ENCODE results near the gene GHDC. TPM values are rescaled to one million over a fixed set of nuclear protein-coding genes. Genes with fewer than 3 reads are reported as not detected.
"Not testable (repeated sequence)": the region's sequence is repeated elsewhere in the genome, so short reads cannot be mapped to it uniquely, and the experiment has no call there.

GHDC gene, protein sequence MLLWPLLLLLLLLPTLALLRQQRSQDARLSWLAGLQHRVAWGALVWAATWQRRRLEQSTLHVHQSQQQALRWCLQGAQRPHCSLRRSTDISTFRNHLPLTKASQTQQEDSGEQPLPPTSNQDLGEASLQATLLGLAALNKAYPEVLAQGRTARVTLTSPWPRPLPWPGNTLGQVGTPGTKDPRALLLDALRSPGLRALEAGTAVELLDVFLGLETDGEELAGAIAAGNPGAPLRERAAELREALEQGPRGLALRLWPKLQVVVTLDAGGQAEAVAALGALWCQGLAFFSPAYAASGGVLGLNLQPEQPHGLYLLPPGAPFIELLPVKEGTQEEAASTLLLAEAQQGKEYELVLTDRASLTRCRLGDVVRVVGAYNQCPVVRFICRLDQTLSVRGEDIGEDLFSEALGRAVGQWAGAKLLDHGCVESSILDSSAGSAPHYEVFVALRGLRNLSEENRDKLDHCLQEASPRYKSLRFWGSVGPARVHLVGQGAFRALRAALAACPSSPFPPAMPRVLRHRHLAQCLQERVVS
- 30.9 TPM for total RNA-seq
- long read RNA-seq, transcript GHDC-207 (10 exons, 2,396 nt): major isoform, 10 of 87 reads
- long read RNA-seq, partial matches to known transcripts: 70 of 87 reads
- long read RNA-seq, other reads (novel, unspliced or antisense): 5 of 87 reads

DNA sequence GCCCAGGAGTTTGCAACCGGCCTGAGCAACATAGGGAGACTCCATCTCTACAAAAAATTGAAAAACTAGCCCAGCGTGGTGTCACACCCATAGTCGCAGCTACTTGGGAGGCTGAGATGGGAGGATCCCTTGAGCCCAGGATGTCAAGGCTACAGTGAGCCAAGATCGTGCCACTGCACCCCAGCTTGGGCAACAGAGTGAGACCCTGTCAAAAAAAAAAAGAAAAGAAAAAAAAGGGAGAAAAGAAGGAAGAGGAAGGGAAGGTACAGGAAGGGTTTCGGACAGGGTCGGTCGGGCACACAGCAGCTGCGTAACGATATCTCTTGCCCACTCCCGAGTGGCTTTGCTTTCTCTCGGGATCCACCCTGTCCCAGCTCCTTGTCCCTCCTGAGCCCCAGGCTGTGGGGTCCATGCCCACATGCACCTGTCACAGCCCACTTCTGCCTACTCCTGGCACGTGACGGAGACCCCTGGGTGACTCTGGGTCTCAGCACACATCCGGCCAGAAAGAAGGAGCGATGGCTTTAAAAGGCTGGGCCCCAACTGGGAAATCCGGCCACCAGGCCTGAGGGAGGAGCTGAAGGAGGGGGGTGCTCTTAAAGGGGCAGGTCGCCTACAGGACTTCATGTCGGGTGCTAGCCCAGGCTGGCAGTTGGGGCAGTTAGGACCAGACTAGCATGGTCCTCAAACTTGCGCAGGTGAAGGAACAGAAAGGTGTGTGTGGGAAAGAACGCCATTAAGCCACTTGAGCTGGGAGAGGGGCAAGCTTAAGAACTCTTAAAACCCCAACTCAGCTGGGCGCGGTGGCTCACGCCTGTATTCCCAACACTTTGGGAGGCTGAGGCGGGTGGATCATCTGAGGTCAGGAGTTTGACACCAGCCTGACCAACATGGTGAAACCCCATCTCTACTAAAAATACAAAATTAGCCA is at the start of gene GHDC:
Gene GHDC (minus strand): TSS at position 526 of the 931 bp plus-strand sequence. CDS start 913 bp downstream, outside the sequence.
- Histone ChIP-seq H3K27ac (peak within 1 kb of the TSS; percentile 96), H3K4me1 (peaks cover 15% of the 10 kb centered on the region), H3K36me3 (no peaks in the 10 kb centered on the region), H3K4me3 (peak within 1 kb of the TSS; percentile 92), H3K9me3 (no peaks in the 10 kb centered on the region), H3K27me3 (no peaks in the 10 kb centered on the region)
- ATAC-seq (peak; percentile 96), DNase-seq (peak; percentile 88)
- intact Hi-C loops (cut with DNase I): no loop called here
- TF ChIP-seq, protein P1, sequence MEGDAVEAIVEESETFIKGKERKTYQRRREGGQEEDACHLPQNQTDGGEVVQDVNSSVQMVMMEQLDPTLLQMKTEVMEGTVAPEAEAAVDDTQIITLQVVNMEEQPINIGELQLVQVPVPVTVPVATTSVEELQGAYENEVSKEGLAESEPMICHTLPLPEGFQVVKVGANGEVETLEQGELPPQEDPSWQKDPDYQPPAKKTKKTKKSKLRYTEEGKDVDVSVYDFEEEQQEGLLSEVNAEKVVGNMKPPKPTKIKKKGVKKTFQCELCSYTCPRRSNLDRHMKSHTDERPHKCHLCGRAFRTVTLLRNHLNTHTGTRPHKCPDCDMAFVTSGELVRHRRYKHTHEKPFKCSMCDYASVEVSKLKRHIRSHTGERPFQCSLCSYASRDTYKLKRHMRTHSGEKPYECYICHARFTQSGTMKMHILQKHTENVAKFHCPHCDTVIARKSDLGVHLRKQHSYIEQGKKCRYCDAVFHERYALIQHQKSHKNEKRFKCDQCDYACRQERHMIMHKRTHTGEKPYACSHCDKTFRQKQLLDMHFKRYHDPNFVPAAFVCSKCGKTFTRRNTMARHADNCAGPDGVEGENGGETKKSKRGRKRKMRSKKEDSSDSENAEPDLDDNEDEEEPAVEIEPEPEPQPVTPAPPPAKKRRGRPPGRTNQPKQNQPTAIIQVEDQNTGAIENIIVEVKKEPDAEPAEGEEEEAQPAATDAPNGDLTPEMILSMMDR (IDR thresholded peaks at IDR 0.05): no peak

DNA sequence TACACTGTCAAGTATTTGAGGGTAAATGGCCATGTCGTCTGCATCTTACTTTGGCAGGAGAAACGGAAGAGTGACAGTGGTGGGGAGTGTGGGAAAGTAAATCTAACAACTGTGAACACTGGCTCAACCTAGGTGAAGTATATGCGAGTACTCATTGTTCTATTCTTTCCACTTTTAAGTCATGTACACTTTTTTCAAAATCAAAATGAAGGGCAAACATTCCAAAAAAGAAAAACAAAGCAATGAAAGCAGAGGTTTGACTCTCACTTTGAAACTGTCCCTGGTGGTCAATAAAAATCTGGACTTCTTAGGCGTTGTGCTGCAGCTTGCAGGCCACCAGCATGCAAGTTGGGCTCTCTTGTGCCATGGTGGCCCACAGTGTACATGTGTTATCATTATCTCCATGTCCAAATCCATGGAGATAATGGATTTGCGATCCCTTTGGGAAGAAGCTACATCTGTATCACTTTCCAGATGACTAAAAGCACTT is 49.2 kb upstream of the GHDC start:
- TF ChIP-seq, protein P1 (IDR thresholded peaks at IDR 0.05): no peak
- Histone ChIP-seq H3K9me3 (no peaks in the 10 kb centered on the region), H3K27ac (no peak overlapping the region), H3K27me3 (no peaks in the 10 kb centered on the region), H3K36me3 (no peaks in the 10 kb centered on the region), H3K4me1 (peaks cover 9% of the 10 kb centered on the region), H3K4me3 (no peak overlapping the region)
- ATAC-seq: no peak
- intact Hi-C loops (cut with DNase I): no loop called here
- no peak for DNase-seq

DNA sequence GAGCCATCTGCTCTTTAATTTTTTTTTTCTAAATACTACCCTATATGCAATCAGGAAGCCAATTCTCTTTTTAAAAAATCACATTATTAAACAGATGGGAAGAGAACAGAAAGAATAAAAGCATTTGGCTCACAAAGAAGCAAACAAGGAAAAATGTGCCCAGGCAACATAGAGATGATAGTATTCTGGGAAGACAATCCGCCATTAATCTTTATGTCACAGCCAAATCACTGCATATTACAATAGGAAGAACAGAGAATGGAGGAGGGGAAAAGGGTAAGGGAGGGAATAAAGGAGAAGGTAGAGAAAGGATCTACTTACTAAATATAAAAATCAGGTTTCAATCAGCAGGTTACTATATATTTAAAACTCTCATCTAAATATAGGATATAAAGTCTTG is 47.6 kb upstream of the GHDC start:
- intact Hi-C loops (cut with DNase I): no loop called here
- Histone ChIP-seq H3K27me3 (no peaks in the 10 kb centered on the region), H3K9me3 (no peaks in the 10 kb centered on the region), H3K36me3 (no peaks in the 10 kb centered on the region), H3K27ac (no peak overlapping the region), H3K4me3 (no peak overlapping the region), H3K4me1 (no peaks in the 10 kb centered on the region)
- DNase-seq (no peak), ATAC-seq (no peak)
- TF ChIP-seq, protein P1 (IDR thresholded peaks at IDR 0.05): no peak

DNA sequence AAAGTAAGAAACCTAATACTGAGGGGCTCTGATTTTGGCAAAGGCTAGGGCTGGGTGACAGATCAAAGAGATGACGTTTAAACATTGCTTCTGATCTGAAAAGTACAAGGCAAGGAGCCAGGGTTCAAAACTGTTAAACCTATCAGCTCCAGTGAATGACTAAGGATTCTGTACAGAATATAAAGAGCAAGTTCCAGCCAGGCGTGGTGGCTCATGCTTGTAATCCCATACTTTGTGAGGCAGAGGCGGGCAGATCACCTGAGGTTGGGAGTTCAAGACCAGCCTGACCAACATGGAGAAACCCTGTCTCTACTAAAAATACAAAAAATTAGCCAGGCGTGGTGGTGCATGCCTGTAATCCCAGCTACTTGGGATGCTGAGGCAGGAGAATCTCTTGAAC is 46.6 kb upstream of the GHDC start:
- H3K4me1 ChIP-seq; H3K27ac ChIP-seq; H3K36me3 ChIP-seq; intact Hi-C loops (cut with DNase I); H3K27me3 ChIP-seq; ATAC-seq; H3K4me3 ChIP-seq; H3K9me3 ChIP-seq; DNase-seq: not testable (repeated sequence)

DNA sequence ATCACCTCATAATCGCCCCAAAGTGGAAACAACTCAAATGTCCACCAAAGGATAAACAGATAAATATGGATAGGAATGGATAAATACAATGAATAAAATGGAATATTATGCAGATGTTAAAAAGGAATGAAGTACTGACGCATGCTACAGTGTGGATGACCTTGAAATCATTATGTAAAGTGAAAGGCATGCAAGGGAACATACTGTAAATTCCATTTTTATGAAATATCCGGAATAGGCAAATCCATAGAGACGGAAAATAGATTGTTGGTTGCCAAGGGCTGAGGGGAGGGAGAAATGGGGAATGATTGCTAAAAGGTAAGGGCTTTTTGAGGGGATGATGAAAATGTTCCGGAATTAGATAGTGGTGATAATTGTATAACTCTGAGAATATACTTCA is 45.9 kb upstream of the GHDC start:
- intact Hi-C loops (cut with DNase I): no loop called here
- H3K9me3 ChIP-seq: no peaks in the 10 kb centered on the region
- DNase-seq (no peak), ATAC-seq (no peak)
- H3K4me1 ChIP-seq: no peaks in the 10 kb centered on the region
- no peak overlapping the region for H3K27ac ChIP-seq
- no peaks in the 10 kb centered on the region for H3K27me3 ChIP-seq
- TF ChIP-seq, protein P1 (IDR thresholded peaks at IDR 0.05): no peak
- no peak overlapping the region for H3K4me3 ChIP-seq
- no peaks in the 10 kb centered on the region for H3K36me3 ChIP-seq

DNA sequence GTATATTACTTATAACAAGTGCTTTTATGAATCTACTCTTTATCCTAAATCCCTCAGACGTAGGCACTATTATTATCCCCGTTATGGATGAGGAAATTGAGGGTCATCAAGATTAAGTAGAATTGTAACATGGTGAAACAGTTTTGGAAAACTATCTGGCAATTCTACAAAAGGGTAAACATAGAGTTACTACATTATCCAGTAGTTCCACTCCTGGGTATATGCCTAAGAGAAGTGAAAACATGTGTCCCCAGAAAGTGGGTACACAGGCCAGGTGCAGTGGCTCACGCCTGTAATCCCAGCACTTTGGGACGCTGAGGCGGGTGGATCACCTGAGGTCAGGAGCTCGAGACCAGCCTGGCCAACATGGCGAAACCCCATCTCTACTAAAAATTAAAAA is 45.3 kb upstream of the GHDC start:
- intact Hi-C loops (cut with DNase I); ATAC-seq; H3K4me1 ChIP-seq; DNase-seq; H3K9me3 ChIP-seq; H3K27me3 ChIP-seq; H3K36me3 ChIP-seq; H3K4me3 ChIP-seq; H3K27ac ChIP-seq: not testable (repeated sequence)

Data from upper lobe of right lung (tissue), 1 donor.